Measurements from ENCODE around the gene HBS1L. TPM values are rescaled to one million over a fixed set of nuclear protein-coding genes. Genes with fewer than 3 reads are reported as not detected.

The HBS1L gene
- total RNA-seq, 5 donors from 2014 or later (not counting 1 experiment from before 2014, with no cell fraction given) = 51.4 to 112 (median 69.7) TPM

DNA sequence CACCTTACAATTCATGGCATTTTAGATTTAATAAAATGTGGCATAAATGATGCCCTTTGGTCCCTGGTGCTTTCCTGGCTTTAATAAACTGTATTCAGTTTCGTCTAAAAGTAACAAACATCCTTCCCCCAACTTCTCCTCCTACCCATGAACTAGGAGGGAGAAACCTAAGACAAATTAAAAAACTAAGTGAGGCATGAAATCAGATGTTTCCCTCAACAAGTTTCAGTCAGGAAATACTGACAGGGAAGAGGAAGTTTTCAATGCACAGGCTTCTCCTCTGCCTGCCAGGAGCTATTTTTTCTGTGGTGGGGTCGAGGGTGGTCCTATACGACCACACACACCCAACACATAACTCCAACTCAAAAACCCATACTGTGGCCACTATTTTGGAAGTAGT, 10.0 kb downstream of the HBS1L start:
- ATAC-seq (replicated peaks in 1 of 4) (no peak), DNase-seq (no peak)
- Mint-ChIP-seq H3K4me1 (peaks cover 58 to 75% (median 68%) of the 10 kb centered on the region in 3 donors), H3K36me3 (peaks cover 38% of the 10 kb centered on the region), H3K4me3 (no peak overlapping the region), H3K27me3 (no peaks in the 10 kb centered on the region), H3K27ac (peak overlapping the region; percentile 65 to 81), H3K9me3 (no peaks in the 10 kb centered on the region)
- no peak overlapping the region for H3K27ac ChIP-seq (ENCODE audit: low read length)
- no peaks in the 10 kb centered on the region for H3K27me3 ChIP-seq (replicated peaks in 1 of 2; ENCODE audit: control insufficient read depth in 2 of 2, extremely low read depth in 1 of 2, insufficient read depth in 2 of 2, low read length in 1 of 2)
- peaks cover 7 to 18% of the 10 kb centered on the region in 2 experiments for H3K4me1 ChIP-seq (ENCODE audit: control insufficient read depth in 1 of 2, extremely low read depth in 1 of 2, insufficient read depth in 2 of 2, low read length in 2 of 2)
- H3K36me3 ChIP-seq (ENCODE audit: control insufficient read depth in 2 of 2, extremely low read depth in 1 of 2, insufficient read depth in 1 of 2, low read length in 1 of 2) = peaks cover 0 to 24% of the 10 kb centered on the region in 2 donors
- ChIA-PET CTCF (no interaction called here), POLR2A (interaction anchor here in 1 of 2 donors (0.8 kb wide), 1 partner anchor 173 kb away, joined by 3 read pairs; no protein-coding TSS in a partner anchor)
- no peak overlapping the region for H3K4me3 ChIP-seq (ENCODE audit: control insufficient read depth in 1 of 2, extremely low read depth in 1 of 2, low read length in 1 of 2)
- no CpG with 5 or more reads among the region's 3 CpGs for WGBS (ENCODE audit: insufficient coverage)
- H3K9me3 ChIP-seq = no peaks in the 10 kb centered on the region

DNA sequence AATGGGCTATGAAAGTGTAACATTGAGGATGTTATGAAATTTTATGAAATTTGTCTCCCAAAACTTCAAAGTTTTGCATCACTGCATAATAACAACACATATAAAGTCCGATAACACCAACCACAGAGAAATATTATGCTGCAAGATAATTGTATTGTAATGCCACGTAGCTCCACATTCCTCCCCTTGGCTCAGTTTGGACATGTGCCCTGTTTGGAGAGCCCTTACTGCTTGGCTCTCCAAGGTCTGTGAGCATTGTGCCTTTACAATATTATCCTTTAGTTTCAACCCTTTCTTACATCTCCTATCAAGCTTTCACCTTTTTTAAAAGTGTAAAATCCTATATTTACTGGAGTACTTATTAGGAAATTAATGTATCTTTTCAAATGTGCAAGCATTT, 10.8 kb downstream of the HBS1L start:
- no peak overlapping the region for H3K4me3 Mint-ChIP-seq
- POLR2A ChIA-PET = interaction anchor here in 1 of 2 donors (0.8 kb wide), 1 partner anchor 174 kb away, joined by 3 read pairs; no protein-coding TSS in a partner anchor
- DNase-seq (no peak), ATAC-seq (replicated peaks in 1 of 4) (no peak)
- H3K4me3 ChIP-seq (ENCODE audit: control insufficient read depth in 1 of 2, extremely low read depth in 1 of 2, low read length in 1 of 2) = no peak overlapping the region
- H3K27me3 Mint-ChIP-seq = no peaks in the 10 kb centered on the region
- H3K9me3 Mint-ChIP-seq = no peaks in the 10 kb centered on the region
- peaks cover 7 to 18% of the 10 kb centered on the region in 2 experiments for H3K4me1 ChIP-seq (ENCODE audit: control insufficient read depth in 1 of 2, extremely low read depth in 1 of 2, insufficient read depth in 2 of 2, low read length in 2 of 2)
- no peaks in the 10 kb centered on the region for H3K27me3 ChIP-seq (replicated peaks in 1 of 2; ENCODE audit: control insufficient read depth in 2 of 2, extremely low read depth in 1 of 2, insufficient read depth in 2 of 2, low read length in 1 of 2)
- no peak overlapping the region for H3K27ac Mint-ChIP-seq
- H3K9me3 ChIP-seq = no peaks in the 10 kb centered on the region
- peaks cover 38% of the 10 kb centered on the region for H3K36me3 Mint-ChIP-seq
- H3K27ac ChIP-seq (ENCODE audit: low read length) = no peak overlapping the region
- H3K4me1 Mint-ChIP-seq = peaks cover 61 to 77% (median 73%) of the 10 kb centered on the region in 3 donors
- CTCF ChIA-PET = interaction anchor here (0.6 to 1.2 kb wide), 2 partner anchors 135 to 384 kb away, joined by 3 read pairs; no protein-coding TSS in a partner anchor
- H3K36me3 ChIP-seq (ENCODE audit: control insufficient read depth in 2 of 2, extremely low read depth in 1 of 2, insufficient read depth in 1 of 2, low read length in 1 of 2) = peaks cover 0 to 25% of the 10 kb centered on the region in 2 donors
- whole genome bisulfite sequencing (ENCODE audit: insufficient coverage) = no CpG with 5 or more reads among the region's 2 CpGs

DNA sequence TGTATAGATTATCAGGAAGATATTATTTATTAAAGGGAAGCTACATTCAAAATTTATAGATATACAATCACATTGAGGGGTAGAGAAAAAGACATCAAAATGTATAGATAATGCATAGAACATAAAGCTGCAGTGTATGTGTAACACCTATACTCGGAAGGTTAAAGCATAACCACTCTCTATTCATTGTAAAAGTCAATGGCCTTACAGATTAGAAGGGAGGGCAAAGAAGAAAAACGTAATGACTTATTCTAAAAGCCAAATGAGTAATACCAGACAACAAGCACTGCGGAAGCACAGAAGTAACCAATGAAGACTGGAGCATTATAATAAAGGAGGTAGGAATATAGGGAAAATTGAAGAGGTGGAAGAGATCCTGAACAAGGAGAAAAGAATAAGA, 11.3 kb downstream of the HBS1L start:
- H3K27ac ChIP-seq (ENCODE audit: low read length) = no peak overlapping the region
- Mint-ChIP-seq H3K36me3 (peaks cover 34% of the 10 kb centered on the region), H3K9me3 (no peaks in the 10 kb centered on the region), H3K27ac (peak overlapping the region in 1 of 2 donors; percentile 18), H3K27me3 (no peaks in the 10 kb centered on the region), H3K4me3 (no peak overlapping the region), H3K4me1 (peaks cover 56 to 73% (median 69%) of the 10 kb centered on the region in 3 donors)
- H3K4me3 ChIP-seq (ENCODE audit: control insufficient read depth in 1 of 2, extremely low read depth in 1 of 2, low read length in 1 of 2) = no peak overlapping the region
- POLR2A ChIA-PET = interaction anchor here in 1 of 2 donors (1.2 kb wide), 1 partner anchor 12 kb away, joined by 6 read pairs; the partner anchor contains the start of gene HBS1L
- WGBS (ENCODE audit: insufficient coverage) = no CpG with 5 or more reads among the region's 3 CpGs
- no peaks in the 10 kb centered on the region for H3K9me3 ChIP-seq
- DNase-seq = no peak
- H3K4me1 ChIP-seq (ENCODE audit: control insufficient read depth in 1 of 2, extremely low read depth in 1 of 2, insufficient read depth in 2 of 2, low read length in 2 of 2) = peaks cover 7 to 18% of the 10 kb centered on the region in 2 experiments
- CTCF ChIA-PET = interaction anchor here (0.6 to 1.2 kb wide), 2 partner anchors 135 to 385 kb away, joined by 3 read pairs; no protein-coding TSS in a partner anchor
- no peaks in the 10 kb centered on the region for H3K27me3 ChIP-seq (replicated peaks in 1 of 2; ENCODE audit: control insufficient read depth in 2 of 2, extremely low read depth in 1 of 2, insufficient read depth in 2 of 2, low read length in 1 of 2)
- H3K36me3 ChIP-seq (ENCODE audit: control insufficient read depth in 2 of 2, extremely low read depth in 1 of 2, insufficient read depth in 1 of 2, low read length in 1 of 2) = peaks cover 0 to 26% of the 10 kb centered on the region in 2 donors
- no peak for ATAC-seq (replicated peaks in 1 of 4)

DNA sequence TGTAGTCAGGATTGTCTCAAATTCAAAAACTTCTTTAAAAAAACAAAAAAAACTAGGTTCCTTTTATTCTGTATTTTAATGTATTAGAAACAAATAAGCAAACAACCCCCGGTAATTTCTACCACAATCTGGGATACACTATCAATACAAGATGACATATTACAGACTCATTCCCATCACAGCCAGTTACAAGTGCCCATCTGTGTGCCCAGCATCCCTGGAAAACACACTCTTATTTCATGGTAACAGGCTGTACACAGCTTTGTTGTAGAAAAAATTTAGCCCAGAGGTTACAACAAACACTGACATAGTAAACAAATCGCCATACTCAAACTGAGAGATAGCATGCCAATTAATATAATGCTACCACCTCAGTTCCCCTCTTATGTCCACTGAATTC, 16.3 kb downstream of the HBS1L start:
- no peak overlapping the region for H3K4me3 ChIP-seq (ENCODE audit: control insufficient read depth in 1 of 2, extremely low read depth in 1 of 2, low read length in 1 of 2)
- ATAC-seq (replicated peaks in 1 of 4) = no peak
- Mint-ChIP-seq H3K9me3 (no peaks in the 10 kb centered on the region), H3K27ac (no peak overlapping the region), H3K27me3 (no peaks in the 10 kb centered on the region), H3K4me3 (no peak overlapping the region), H3K36me3 (peaks cover 49% of the 10 kb centered on the region), H3K4me1 (peaks cover 32 to 53% (median 47%) of the 10 kb centered on the region in 3 donors)
- H3K27ac ChIP-seq (ENCODE audit: low read length) = peak overlapping the region; percentile 20
- POLR2A ChIA-PET = interaction anchor here (0.6 to 1.0 kb wide), 2 partner anchors 9 to 10 kb away, joined by 3 read pairs; no protein-coding TSS in a partner anchor
- CTCF ChIA-PET = interaction anchor here (0.5 to 0.6 kb wide), 2 partner anchors 89 to 1880 kb away, joined by 3 to 4 read pairs; no protein-coding TSS in a partner anchor
- H3K36me3 ChIP-seq (ENCODE audit: control insufficient read depth in 2 of 2, extremely low read depth in 1 of 2, insufficient read depth in 1 of 2, low read length in 1 of 2) = peaks cover 0 to 41% of the 10 kb centered on the region in 2 donors
- H3K4me1 ChIP-seq (ENCODE audit: control insufficient read depth in 1 of 2, extremely low read depth in 1 of 2, insufficient read depth in 2 of 2, low read length in 2 of 2) = peaks cover 0 to 3% of the 10 kb centered on the region in 2 experiments
- WGBS (ENCODE audit: insufficient coverage) = no CpG with 5 or more reads among the region's 2 CpGs
- DNase-seq = no peak
- no peaks in the 10 kb centered on the region for H3K27me3 ChIP-seq (replicated peaks in 1 of 2; ENCODE audit: control insufficient read depth in 2 of 2, extremely low read depth in 1 of 2, insufficient read depth in 2 of 2, low read length in 1 of 2)
- no peaks in the 10 kb centered on the region for H3K9me3 ChIP-seq

DNA sequence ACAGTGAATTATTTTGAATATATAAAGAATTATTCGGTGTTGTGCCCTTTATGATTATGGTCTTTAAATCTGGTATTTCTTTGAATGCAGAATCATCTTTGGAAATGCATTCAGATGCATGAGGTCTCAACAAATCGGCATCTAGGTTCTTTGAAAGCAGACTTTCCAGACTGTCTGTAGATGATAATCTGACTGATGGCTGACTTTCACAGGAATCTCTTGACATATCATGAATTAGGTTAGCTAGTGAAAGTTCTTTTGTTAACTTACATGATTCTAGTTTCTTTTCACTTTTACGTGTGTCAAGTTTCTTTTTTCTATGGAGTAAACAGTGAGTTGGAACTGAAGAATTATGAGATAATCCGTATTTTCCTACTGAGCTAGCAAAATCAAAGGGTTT, 17.1 kb downstream of the HBS1L start:
- Histone ChIP-seq H3K27ac (ENCODE audit: low read length) (no peak overlapping the region), H3K4me1 (ENCODE audit: control insufficient read depth in 1 of 2, extremely low read depth in 1 of 2, insufficient read depth in 2 of 2, low read length in 2 of 2) (peaks cover 0 to 3% of the 10 kb centered on the region in 2 experiments), H3K4me3 (ENCODE audit: control insufficient read depth in 1 of 2, extremely low read depth in 1 of 2, low read length in 1 of 2) (no peak overlapping the region), H3K36me3 (ENCODE audit: control insufficient read depth in 2 of 2, extremely low read depth in 1 of 2, insufficient read depth in 1 of 2, low read length in 1 of 2) (peaks cover 0 to 44% of the 10 kb centered on the region in 2 donors), H3K27me3 (replicated peaks in 1 of 2; ENCODE audit: control insufficient read depth in 2 of 2, extremely low read depth in 1 of 2, insufficient read depth in 2 of 2, low read length in 1 of 2) (no peaks in the 10 kb centered on the region), H3K9me3 (no peaks in the 10 kb centered on the region)
- H3K4me1 Mint-ChIP-seq = peaks cover 33 to 53% (median 48%) of the 10 kb centered on the region in 3 donors
- H3K9me3 Mint-ChIP-seq = no peaks in the 10 kb centered on the region
- ATAC-seq (replicated peaks in 1 of 4) (no peak), DNase-seq (no peak)
- 51% methylated on average over 2 of the region's 4 CpGs for WGBS (ENCODE audit: insufficient coverage)
- ChIA-PET CTCF (interaction anchor here in 1 of 2 donors (0.6 to 1.1 kb wide), 2 partner anchors 17 to 1879 kb away, joined by 4 read pairs; partner anchors contain the start of gene HBS1L), POLR2A (interaction anchor here in 1 of 2 donors (0.7 kb wide), 1 partner anchor 147 kb away, joined by 3 read pairs; no protein-coding TSS in a partner anchor)
- no peak overlapping the region for H3K4me3 Mint-ChIP-seq
- H3K36me3 Mint-ChIP-seq = peaks cover 53% of the 10 kb centered on the region
- H3K27me3 Mint-ChIP-seq = no peaks in the 10 kb centered on the region
- H3K27ac Mint-ChIP-seq = peak overlapping the region; percentile 67 to 69

DNA sequence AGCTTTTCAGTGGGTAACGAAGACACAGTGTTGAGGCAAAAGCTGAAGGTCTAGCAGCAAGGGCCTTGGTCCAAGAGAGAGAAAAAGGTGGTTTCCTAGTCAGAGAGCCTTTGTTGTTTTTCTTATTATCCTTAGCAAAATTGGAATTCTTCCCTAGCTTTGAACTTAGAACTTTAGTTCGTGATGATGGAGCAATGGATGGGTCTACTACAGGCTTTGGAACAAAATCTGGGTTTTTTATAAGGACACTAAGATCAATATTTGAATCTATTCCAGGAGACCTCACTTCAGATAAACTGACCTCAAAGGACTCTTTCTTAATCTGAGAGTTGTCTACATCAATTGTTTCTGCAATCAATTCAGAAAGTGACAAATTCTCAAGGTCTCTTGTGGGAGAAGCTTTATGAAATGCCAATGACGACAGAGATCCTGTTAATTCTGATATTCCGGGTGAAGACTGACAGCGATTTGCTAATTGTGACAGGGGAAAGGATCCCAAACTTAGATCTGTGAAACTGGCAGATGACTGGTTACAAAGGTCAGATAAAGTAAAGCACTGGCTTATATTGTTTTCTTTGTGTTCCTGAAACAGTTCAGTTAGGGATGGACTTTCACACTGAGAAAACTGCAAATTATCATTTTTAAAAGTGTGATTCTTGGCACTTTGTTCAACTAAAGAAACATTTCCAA, 17.7 kb downstream of the HBS1L start:
- DNase-seq (no peak), ATAC-seq (replicated peaks in 1 of 4) (no peak)
- Mint-ChIP-seq H3K4me3 (no peak overlapping the region), H3K9me3 (no peaks in the 10 kb centered on the region), H3K4me1 (peaks cover 37 to 50% (median 45%) of the 10 kb centered on the region in 3 donors), H3K27ac (peak overlapping the region; percentile 67 to 69), H3K36me3 (peaks cover 52% of the 10 kb centered on the region), H3K27me3 (no peaks in the 10 kb centered on the region)
- Histone ChIP-seq H3K4me3 (ENCODE audit: control insufficient read depth in 1 of 2, extremely low read depth in 1 of 2, low read length in 1 of 2) (no peak overlapping the region), H3K27me3 (replicated peaks in 1 of 2; ENCODE audit: control insufficient read depth in 2 of 2, extremely low read depth in 1 of 2, insufficient read depth in 2 of 2, low read length in 1 of 2) (no peaks in the 10 kb centered on the region), H3K4me1 (ENCODE audit: control insufficient read depth in 1 of 2, extremely low read depth in 1 of 2, insufficient read depth in 2 of 2, low read length in 2 of 2) (no peaks in the 10 kb centered on the region), H3K36me3 (ENCODE audit: control insufficient read depth in 2 of 2, extremely low read depth in 1 of 2, insufficient read depth in 1 of 2, low read length in 1 of 2) (peaks cover 0 to 42% of the 10 kb centered on the region in 2 donors), H3K27ac (ENCODE audit: low read length) (no peak overlapping the region), H3K9me3 (no peaks in the 10 kb centered on the region)
- 100% methylated on average over 1 of the region's 5 CpGs for WGBS (ENCODE audit: insufficient coverage)
- ChIA-PET POLR2A (interaction anchor here (0.6 to 0.7 kb wide), 2 partner anchors 15 to 148 kb away, joined by 3 to 6 read pairs; no protein-coding TSS in a partner anchor), CTCF (interaction anchor here in 1 of 2 donors (1.1 kb wide), 1 partner anchor 18 kb away, joined by 4 read pairs; the partner anchor contains the start of gene HBS1L)

Measured in T-cell (primary cell).